ENCODE results near the gene NHSL2.

GRCh38 chrX:71997320-71997719, 86.7 kb downstream of the NHSL2 start:
- TF ChIP-seq POLR2AphosphoS5 (IDR thresholded peaks at IDR 0.05): no peak
- TF ChIP-seq, protein P1, sequence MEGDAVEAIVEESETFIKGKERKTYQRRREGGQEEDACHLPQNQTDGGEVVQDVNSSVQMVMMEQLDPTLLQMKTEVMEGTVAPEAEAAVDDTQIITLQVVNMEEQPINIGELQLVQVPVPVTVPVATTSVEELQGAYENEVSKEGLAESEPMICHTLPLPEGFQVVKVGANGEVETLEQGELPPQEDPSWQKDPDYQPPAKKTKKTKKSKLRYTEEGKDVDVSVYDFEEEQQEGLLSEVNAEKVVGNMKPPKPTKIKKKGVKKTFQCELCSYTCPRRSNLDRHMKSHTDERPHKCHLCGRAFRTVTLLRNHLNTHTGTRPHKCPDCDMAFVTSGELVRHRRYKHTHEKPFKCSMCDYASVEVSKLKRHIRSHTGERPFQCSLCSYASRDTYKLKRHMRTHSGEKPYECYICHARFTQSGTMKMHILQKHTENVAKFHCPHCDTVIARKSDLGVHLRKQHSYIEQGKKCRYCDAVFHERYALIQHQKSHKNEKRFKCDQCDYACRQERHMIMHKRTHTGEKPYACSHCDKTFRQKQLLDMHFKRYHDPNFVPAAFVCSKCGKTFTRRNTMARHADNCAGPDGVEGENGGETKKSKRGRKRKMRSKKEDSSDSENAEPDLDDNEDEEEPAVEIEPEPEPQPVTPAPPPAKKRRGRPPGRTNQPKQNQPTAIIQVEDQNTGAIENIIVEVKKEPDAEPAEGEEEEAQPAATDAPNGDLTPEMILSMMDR (IDR thresholded peaks at IDR 0.05): no peak
- TF ChIP-seq POLR2A (IDR thresholded peaks at IDR 0.05): no peak
